LoVo (cell line): Measurements from ENCODE around the gene PKD1.
"Not testable (repeated sequence)": the region's sequence is repeated elsewhere in the genome, so short reads cannot be mapped to it uniquely, and the experiment has no call there.

ENCODE experiments used
- DNase-seq: peaks from one replicate; pipeline ENCODE4 v3.0.0-alpha.2; 2016; ENCODE audit warnings: low spot score

The PKD1 gene

GRCh38 chr16:2107121-2107790 lies 28.4 kb downstream of the PKD1 start:
- DNase-seq, result not testable (repeated sequence)

- not testable (repeated sequence) for DNase-seq
Measured at GRCh38 chr16:2106211-2106610, 29.5 kb downstream of the PKD1 start.

- not testable (repeated sequence) for DNase-seq
Measured at GRCh38 chr16:2105769-2106168, 29.9 kb downstream of the PKD1 start.

GRCh38 chr16:2105291-2105690 lies 30.4 kb downstream of the PKD1 start:
- DNase-seq, result not testable (repeated sequence)

- not testable (repeated sequence) for DNase-seq
Measured at GRCh38 chr16:2104464-2104863, 31.2 kb downstream of the PKD1 start.

- DNase-seq, result no peak
Measured at GRCh38 chr16:2102471-2102870, 33.2 kb downstream of the PKD1 start.

GRCh38 chr16:2101581-2101980 lies 34.1 kb downstream of the PKD1 start:
- DNase-seq, result not testable (repeated sequence)

GRCh38 chr16:2097689-2098088 lies 38.0 kb downstream of the PKD1 start:
- not testable (repeated sequence) for DNase-seq

- DNase-seq, result no peak
Measured at GRCh38 chr16:2096853-2097595, 38.7 kb downstream of the PKD1 start.

- no peak for DNase-seq
Measured at GRCh38 chr16:2095918-2096582, 39.6 kb downstream of the PKD1 start.

- no peak for DNase-seq
Measured at GRCh38 chr16:2095315-2095853, 40.3 kb downstream of the PKD1 start.

GRCh38 chr16:2093793-2094192 lies 41.9 kb downstream of the PKD1 start:
- DNase-seq, result no peak

- no peak for DNase-seq
Measured at GRCh38 chr16:2092866-2093265, 42.8 kb downstream of the PKD1 start.

- DNase-seq, result peak; percentile 83
Measured at GRCh38 chr16:2092256-2092620, 43.5 kb downstream of the PKD1 start.

GRCh38 chr16:2091547-2092255 lies 44.0 kb downstream of the PKD1 start:
- DNase-seq, result no peak

GRCh38 chr16:2090777-2091546 lies 44.7 kb downstream of the PKD1 start:
- peak; percentile 87 for DNase-seq

- DNase-seq, result no peak
Measured at GRCh38 chr16:2090481-2090776, 45.3 kb downstream of the PKD1 start.

GRCh38 chr16:2089706-2090480 lies 45.8 kb downstream of the PKD1 start:
- DNase-seq, result no peak

GRCh38 chr16:2088759-2089358 lies 46.8 kb downstream of the PKD1 start:
- no peak for DNase-seq
